Epithelial cell of proximal tubule (primary cell): ENCODE measurements around the gene TMPRSS3. TPM values are rescaled to one million over a fixed set of nuclear protein-coding genes. Genes with fewer than 3 reads are reported as not detected.

Experiments
- DNase-seq: peaks from one replicate; pipeline ENCODE4 v3.0.0-alpha.2; 2011; ENCODE audit warnings: low read depth
- H3K4me3 ChIP-seq: 2 replicates; pipeline ENCODE4 v1.5.1; 2011; ENCODE audit warnings: low read depth, mild to moderate bottlenecking, low read length
- total RNA-seq: library from RNA; depleted of rRNA; stranded (reverse); fragments of >200 nt; gene quantifications from 2 replicates; pipeline ENCODE4 v1.2.3, GENCODE V29; 2015
- TF ChIP-seq, protein P1 (sequence below): conservative IDR thresholded peaks from 2 replicates; pipeline ENCODE4 v1.5.1; 2012; ENCODE audit warnings: low read depth, mild to moderate bottlenecking, low read length

The TMPRSS3 gene
- total RNA-seq, 1 donor from 2014 or later: 2.0 TPM

DNA sequence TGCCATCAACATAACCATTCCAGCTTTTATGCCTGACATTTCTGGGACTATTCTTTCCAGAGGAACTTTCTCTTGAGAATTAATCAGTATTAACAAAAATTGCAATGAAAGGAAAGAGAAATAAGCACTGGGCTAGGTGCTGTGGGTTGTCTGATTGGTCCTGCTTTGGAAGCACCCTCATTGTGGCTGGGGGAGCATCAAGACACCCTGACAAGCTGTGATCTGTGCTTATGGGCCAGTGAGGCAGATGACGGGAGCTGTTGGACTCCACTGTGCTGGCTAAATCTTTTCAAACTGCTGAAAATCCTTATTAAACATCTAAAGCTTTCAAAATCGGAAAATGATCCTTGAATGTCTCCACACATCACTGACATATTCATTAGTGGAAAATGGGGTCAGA lies 27.8 kb upstream of the TMPRSS3 start:
- no peak overlapping the region for H3K4me3 ChIP-seq
- TF ChIP-seq, protein P1, sequence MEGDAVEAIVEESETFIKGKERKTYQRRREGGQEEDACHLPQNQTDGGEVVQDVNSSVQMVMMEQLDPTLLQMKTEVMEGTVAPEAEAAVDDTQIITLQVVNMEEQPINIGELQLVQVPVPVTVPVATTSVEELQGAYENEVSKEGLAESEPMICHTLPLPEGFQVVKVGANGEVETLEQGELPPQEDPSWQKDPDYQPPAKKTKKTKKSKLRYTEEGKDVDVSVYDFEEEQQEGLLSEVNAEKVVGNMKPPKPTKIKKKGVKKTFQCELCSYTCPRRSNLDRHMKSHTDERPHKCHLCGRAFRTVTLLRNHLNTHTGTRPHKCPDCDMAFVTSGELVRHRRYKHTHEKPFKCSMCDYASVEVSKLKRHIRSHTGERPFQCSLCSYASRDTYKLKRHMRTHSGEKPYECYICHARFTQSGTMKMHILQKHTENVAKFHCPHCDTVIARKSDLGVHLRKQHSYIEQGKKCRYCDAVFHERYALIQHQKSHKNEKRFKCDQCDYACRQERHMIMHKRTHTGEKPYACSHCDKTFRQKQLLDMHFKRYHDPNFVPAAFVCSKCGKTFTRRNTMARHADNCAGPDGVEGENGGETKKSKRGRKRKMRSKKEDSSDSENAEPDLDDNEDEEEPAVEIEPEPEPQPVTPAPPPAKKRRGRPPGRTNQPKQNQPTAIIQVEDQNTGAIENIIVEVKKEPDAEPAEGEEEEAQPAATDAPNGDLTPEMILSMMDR: no peak
- no peak for DNase-seq

DNA sequence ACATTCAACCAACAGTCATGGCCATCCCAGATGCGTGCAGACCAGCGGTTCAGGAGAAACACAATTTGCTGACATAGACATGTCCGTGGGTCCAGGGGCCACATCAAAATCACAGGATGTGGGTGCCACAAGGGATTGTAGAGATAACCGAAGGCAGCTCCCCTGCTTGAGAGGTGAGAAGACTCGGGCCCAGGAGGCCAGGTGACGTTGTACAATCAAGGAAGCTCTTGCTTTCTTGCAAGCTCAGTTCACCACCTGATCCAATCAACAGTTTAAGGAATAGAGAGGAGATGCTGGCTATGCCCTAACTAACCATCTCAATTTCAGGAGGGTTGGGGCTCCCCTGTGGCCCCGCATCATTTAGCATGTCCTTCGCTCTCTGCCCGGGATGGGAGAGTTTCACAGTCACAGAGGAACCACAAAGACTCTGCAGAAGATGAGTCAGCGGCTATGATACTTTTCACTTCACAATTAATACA lies 27.4 kb upstream of the TMPRSS3 start:
- DNase-seq: no peak
- H3K4me3 ChIP-seq: no peak overlapping the region
- TF ChIP-seq, protein P1: no peak

DNA sequence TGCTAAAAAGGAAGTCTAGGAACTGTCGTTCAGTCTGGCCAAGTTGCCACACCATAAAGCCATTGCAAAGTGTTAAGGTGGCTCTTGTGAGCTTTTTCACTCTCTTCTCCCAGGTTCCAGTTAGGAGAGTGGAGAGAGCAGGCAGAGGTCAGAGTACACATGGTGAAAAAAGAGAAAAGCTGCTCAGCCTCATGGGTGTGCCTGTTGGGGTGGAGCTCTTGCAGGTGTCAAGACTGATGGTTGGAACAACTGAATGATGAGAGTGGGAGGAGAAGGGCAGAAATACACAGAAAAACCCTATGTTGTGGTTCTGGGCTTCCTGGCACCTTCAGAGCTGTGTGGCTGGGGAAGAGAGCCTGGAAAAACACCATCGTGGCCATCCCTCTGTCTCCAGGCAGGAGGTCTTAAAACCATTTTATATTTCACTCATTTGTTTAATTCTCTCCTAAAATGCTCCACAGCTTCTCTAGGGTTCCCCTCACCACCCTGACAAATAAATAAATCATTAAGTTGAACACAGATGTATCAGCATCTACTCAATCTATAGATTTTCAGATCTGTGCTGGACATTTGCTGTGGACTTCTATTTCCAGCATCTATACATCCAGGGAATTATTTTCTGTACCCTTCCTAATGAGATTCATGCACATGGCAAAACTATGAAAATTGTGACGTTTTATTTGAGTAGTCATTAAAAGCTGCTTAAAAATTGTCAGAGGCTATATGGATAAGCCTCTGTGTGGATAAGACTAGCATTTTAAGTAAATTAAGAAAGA lies 25.4 kb upstream of the TMPRSS3 start:
- no peak for DNase-seq
- H3K4me3 ChIP-seq: no peak overlapping the region
- TF ChIP-seq, protein P1: no peak

DNA sequence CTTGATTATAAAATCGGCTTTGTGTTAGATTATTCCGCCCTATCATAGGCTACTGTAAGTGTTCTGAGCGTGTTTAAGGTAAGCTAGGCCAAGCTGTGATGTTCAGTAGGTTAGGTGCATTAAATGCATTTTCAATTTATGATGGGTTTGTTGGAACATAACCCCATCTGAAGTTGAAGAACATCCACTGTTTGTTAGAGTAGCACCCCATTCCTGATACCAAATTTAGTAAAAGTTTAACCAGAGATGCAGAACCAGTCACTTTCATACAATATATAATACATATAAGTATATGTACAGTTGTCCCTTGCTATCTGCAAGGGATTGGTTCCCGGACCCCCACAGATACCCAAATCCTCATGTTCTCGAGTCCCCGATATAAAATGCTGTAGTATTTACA lies 24.0 kb upstream of the TMPRSS3 start:
- TF ChIP-seq, protein P1: no peak
- H3K4me3 ChIP-seq: no peak overlapping the region
- no peak for DNase-seq

DNA sequence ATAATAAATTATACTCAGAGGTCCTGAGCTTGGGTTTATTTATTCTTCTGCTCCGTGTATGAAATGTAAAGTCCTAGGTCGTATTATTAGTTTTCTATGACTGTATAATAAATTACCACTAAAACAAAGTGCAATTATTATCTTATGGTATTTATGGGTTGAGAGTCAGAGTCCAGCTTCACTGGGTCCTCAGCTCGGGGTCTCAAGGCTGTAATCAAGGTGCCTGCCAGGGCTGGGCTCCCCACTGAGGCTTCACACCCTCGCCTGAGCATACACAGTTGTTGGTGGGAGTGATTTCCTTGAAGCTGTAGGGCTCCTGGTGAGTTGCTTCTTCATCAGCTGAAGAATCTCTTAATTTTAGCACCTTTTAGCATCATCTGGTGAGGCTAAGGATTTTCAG lies 23.0 kb upstream of the TMPRSS3 start:
- TF ChIP-seq, protein P1: no peak
- no peak overlapping the region for H3K4me3 ChIP-seq
- no peak for DNase-seq

DNA sequence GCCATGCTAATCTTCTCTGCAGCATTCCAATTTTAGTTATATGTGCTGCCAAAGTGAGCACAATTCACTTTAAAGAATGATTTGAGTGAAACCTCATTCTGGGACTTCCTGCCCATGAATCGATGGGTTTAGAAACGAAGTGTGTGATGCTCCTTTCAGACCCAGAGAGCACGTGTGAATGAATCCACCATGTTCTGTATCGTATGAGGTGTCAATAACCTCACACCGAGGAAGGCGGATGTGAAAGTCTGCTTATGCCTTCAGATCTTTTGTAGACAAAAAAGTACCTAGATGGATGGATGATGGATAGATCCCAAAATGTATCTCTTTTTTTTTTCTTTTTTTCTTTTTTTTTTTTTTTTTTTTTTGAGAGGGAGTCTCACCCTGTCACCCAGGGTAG lies 21.7 kb upstream of the TMPRSS3 start:
- DNase-seq: no peak
- H3K4me3 ChIP-seq: no peak overlapping the region
- TF ChIP-seq, protein P1: no peak
